Dendritic cell treated with granulocyte-macrophage colony-stimulating factor and Interleukin-4, amounts not matched to agents 40 ng/mL and 50 ng/mL, for 4 days (primary cell): ENCODE measurements around the gene SPATC1L.

Source experiments
- H3K27ac Mint-ChIP-seq: one replicate; pipeline ENCODE4 v1.8.0; 2022; ENCODE audit warnings: mild to moderate bottlenecking, mixed read lengths
- H3K27me3 Mint-ChIP-seq: one replicate; pipeline ENCODE4 v1.8.0; 2022; ENCODE audit warnings: mild to moderate bottlenecking, mixed read lengths
- H3K36me3 Mint-ChIP-seq: one replicate; pipeline ENCODE4 v1.8.0; 2022; ENCODE audit warnings: low read depth, mixed read lengths
- H3K4me1 Mint-ChIP-seq: one replicate; pipeline ENCODE4 v1.8.0; 2022; ENCODE audit warnings: low read depth, mixed read lengths
- H3K4me3 Mint-ChIP-seq: one replicate; pipeline ENCODE4 v1.8.0; 2022; ENCODE audit warnings: mild to moderate bottlenecking, moderate library complexity, mixed read lengths
- H3K9me3 Mint-ChIP-seq: one replicate; pipeline ENCODE4 v1.8.0; 2022; ENCODE audit warnings: mixed read lengths
- intact Hi-C: fragments of 100-400 bp; cut with micrococcal nuclease; formaldehyde crosslinking; loops from one replicate; pipeline ENCODE4 v1.15.0; 2022

SPATC1L gene

GRCh38 chr21:46220275-46220810 lies 36.1 kb upstream of the SPATC1L start:
- Mint-ChIP-seq H3K27ac (no peak overlapping the region), H3K27me3 (no peaks in the 10 kb centered on the region), H3K36me3 (peaks cover 78% of the 10 kb centered on the region), H3K4me1 (peaks cover under 1% of the 10 kb centered on the region), H3K4me3 (no peak overlapping the region), H3K9me3 (no peaks in the 10 kb centered on the region)
- intact Hi-C loops: no loop called here

GRCh38 chr21:46219591-46220239 lies 35.5 kb upstream of the SPATC1L start:
- Mint-ChIP-seq H3K27ac (no peak overlapping the region), H3K4me1 (no peaks in the 10 kb centered on the region), H3K27me3 (no peaks in the 10 kb centered on the region)

GRCh38 chr21:46218906-46219590 lies 34.8 kb upstream of the SPATC1L start:
- intact Hi-C loops: no loop called here
- Mint-ChIP-seq H3K27ac (no peak overlapping the region), H3K4me3 (no peak overlapping the region), H3K36me3 (peaks cover 84% of the 10 kb centered on the region), H3K4me1 (no peaks in the 10 kb centered on the region), H3K9me3 (no peaks in the 10 kb centered on the region), H3K27me3 (no peaks in the 10 kb centered on the region)

More at GRCh38 chr21:46219591-46220239, 35.5 kb upstream of the SPATC1L start:
- no peak overlapping the region for H3K4me3 Mint-ChIP-seq
- H3K9me3 Mint-ChIP-seq: no peaks in the 10 kb centered on the region
- intact Hi-C loops: no loop called here
- H3K36me3 Mint-ChIP-seq: peaks cover 83% of the 10 kb centered on the region

- Mint-ChIP-seq H3K9me3 (no peaks in the 10 kb centered on the region), H3K36me3 (peaks cover 89% of the 10 kb centered on the region), H3K4me1 (no peaks in the 10 kb centered on the region), H3K27ac (no peak overlapping the region), H3K27me3 (no peaks in the 10 kb centered on the region), H3K4me3 (no peak overlapping the region)
- intact Hi-C loops: no loop called here
Measured at GRCh38 chr21:46217511-46218196, 33.4 kb upstream of the SPATC1L start.

DNA sequence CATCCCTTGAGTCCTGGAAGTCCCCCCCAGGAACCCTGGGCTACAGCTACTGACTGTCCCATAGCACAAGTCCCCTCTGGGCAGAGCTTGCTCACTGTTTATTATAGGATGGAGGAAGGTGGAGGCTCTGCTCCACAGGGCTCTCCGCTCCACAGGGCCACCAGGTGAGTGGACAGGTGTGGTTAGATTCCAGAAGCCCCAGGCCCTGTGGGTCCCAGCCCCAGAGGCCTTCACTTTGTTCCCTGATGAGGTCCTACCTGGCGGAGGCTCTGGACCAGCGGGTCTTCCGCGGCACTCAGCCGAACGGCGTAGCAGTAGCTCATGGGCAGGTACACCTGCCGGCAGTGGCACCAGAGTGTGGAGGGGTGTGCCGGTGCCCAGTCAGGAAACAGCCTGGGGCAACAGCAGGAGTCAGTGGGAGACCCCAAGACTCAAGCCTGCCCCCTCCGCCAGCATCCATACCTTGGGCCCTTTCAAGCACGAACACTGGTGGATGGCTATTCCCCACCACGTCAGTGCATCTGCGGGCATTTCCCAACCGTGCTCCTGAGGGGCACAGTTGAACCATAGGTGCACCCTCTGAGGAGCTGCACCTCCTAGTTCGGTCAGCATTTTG lies 32.0 kb upstream of the SPATC1L start:
- H3K9me3 Mint-ChIP-seq: no peaks in the 10 kb centered on the region
- intact Hi-C loops: no loop called here
- H3K27ac Mint-ChIP-seq: no peak overlapping the region
- H3K4me3 Mint-ChIP-seq: no peak overlapping the region
- H3K27me3 Mint-ChIP-seq: no peaks in the 10 kb centered on the region
- peaks cover 89% of the 10 kb centered on the region for H3K36me3 Mint-ChIP-seq
- H3K4me1 Mint-ChIP-seq: no peaks in the 10 kb centered on the region

DNA sequence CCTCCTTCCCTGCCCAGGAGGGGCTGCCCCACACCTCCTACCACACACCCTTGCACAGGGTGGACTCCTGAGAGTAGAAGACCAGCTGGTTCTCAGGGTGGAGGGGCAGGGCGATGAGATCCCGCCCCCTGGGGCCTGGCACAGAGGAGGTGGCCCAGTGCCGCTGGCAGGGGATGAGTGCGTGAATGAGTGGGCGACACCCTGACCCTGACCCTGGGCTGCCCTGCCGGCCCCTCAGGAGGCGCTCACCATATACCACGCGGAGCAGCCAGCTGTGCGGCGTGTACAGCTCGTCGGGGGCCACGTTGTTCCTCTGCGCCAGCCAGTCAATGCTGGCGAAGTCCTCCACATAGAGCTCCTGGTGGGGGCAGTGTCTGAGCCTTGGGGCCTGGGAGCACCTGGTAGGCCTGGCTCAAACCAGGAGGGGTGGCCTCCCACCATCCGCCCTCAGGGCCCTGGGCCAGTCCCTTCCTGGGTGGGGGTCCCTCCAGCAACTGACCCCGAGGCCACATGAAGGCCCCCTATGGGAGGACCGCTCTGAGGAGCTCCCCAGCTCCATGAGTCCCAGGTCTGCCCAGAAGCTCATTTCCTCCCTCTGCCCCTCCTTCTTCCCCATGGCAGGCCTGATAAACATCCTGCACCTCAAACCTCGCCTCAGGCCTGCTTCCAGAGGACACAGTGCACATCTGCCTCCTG lies 31.3 kb upstream of the SPATC1L start:
- H3K4me1 Mint-ChIP-seq: no peaks in the 10 kb centered on the region
- H3K27me3 Mint-ChIP-seq: no peaks in the 10 kb centered on the region
- intact Hi-C loops: no loop called here
- no peak overlapping the region for H3K4me3 Mint-ChIP-seq
- H3K9me3 Mint-ChIP-seq: no peaks in the 10 kb centered on the region
- peaks cover 89% of the 10 kb centered on the region for H3K36me3 Mint-ChIP-seq
- no peak overlapping the region for H3K27ac Mint-ChIP-seq

GRCh38 chr21:46214478-46215340 lies 30.4 kb upstream of the SPATC1L start:
- Mint-ChIP-seq H3K27me3 (no peaks in the 10 kb centered on the region), H3K4me1 (no peaks in the 10 kb centered on the region), H3K4me3 (no peak overlapping the region), H3K27ac (no peak overlapping the region), H3K36me3 (peaks cover 89% of the 10 kb centered on the region), H3K9me3 (no peaks in the 10 kb centered on the region)
- intact Hi-C loops: no loop called here

- H3K9me3 Mint-ChIP-seq: no peaks in the 10 kb centered on the region
- no peak overlapping the region for H3K27ac Mint-ChIP-seq
- intact Hi-C loops: no loop called here
- H3K36me3 Mint-ChIP-seq: peaks cover 89% of the 10 kb centered on the region
- H3K27me3 Mint-ChIP-seq: no peaks in the 10 kb centered on the region
- no peaks in the 10 kb centered on the region for H3K4me1 Mint-ChIP-seq
- H3K4me3 Mint-ChIP-seq: no peak overlapping the region
Measured at GRCh38 chr21:46213620-46214286, 29.5 kb upstream of the SPATC1L start.

DNA sequence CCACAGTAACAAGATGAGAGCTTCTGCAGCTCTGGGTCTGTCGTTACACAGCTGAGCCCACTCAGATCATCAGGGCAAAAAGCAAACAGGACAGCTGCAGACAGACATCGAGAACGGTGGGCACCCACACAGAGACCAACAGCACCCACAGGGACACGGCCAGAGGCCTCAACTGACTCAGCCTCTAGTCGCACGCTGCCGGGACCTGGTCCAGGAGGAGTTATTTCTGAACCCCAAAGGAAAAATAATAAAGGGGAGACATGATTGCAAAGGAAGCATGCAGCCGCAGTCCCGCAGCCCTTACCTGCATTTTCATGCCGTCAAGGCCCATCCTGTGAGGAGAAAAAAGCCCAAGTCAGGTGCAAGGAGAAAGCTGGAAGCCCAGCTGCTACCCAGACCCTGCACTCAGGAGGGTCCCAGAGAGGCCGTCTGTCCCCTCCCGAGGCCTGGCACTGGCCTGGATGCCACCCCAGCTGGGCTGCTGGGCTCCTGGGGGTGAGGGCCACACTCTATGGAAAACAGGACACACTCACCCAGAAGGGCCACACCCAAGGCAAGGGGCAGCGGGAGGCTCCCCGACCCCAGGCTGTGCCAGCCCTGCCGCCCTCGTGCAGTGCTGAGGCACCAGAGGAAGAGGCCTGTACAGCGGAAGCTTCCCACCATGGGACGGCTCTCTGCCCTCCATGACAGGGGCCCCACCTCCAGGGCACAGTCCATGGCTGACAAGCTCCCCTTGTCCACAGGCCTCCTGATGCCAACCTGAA lies 28.6 kb upstream of the SPATC1L start:
- H3K36me3 Mint-ChIP-seq: peaks cover 93% of the 10 kb centered on the region
- no peak overlapping the region for H3K27ac Mint-ChIP-seq
- no peaks in the 10 kb centered on the region for H3K27me3 Mint-ChIP-seq
- H3K4me3 Mint-ChIP-seq: no peak overlapping the region
- no peaks in the 10 kb centered on the region for H3K4me1 Mint-ChIP-seq
- H3K9me3 Mint-ChIP-seq: no peaks in the 10 kb centered on the region
- intact Hi-C loops: no loop called here

- Mint-ChIP-seq H3K27me3 (no peaks in the 10 kb centered on the region), H3K9me3 (no peaks in the 10 kb centered on the region), H3K36me3 (peaks cover 95% of the 10 kb centered on the region), H3K27ac (no peak overlapping the region), H3K4me1 (no peaks in the 10 kb centered on the region), H3K4me3 (no peak overlapping the region)
- intact Hi-C loops: no loop called here
Measured at GRCh38 chr21:46211786-46212720, 27.8 kb upstream of the SPATC1L start.

DNA sequence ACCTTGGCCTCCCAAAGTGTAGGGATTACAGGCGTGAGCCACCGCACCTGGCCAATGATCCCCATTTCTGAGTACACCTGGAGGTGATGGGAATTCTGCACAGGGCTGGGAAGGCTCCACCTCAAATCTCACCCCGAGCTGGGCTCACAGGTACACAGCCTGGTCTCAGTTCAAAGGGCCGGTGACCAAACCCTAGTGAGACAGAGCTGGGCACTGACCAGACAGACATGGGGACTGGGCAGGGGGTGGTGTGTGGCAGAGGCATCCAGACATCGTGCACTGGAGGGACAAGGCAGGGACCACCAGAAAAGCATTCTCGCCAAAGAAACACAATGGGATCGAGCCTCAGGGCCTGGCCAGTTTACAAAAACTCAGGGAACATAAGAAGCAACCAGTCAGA lies 27.1 kb upstream of the SPATC1L start:
- intact Hi-C loops: no loop called here
- Mint-ChIP-seq H3K36me3 (peaks cover 100% of the 10 kb centered on the region), H3K9me3 (no peaks in the 10 kb centered on the region), H3K4me3 (no peak overlapping the region), H3K27ac (no peak overlapping the region), H3K27me3 (no peaks in the 10 kb centered on the region), H3K4me1 (no peaks in the 10 kb centered on the region)
